Endothelial cell of umbilical vein (primary cell): ENCODE measurements around the gene FLT1. TPM values are rescaled to one million over a fixed set of nuclear protein-coding genes. Genes with fewer than 3 reads are reported as not detected.

Source experiments
- BruUV-seq: library from RNA; stranded (reverse); fragments of 400-500 nt; replicated peaks from 2 replicates; lab custom pipeline; 2021; lab: Mats Ljungman, UMichigan
- CTCF ChIA-PET: fragments of 300-600, 350-600 bp; sonication (Branson Sonifier 250); formaldehyde crosslinking; loops from one replicate; lab custom pipeline; 2021; ENCODE audit warnings: antibody characterized with exemption, inconsistent platforms; lab: Charles Lee
- POLR2A ChIA-PET: fragments of 300-600, 350-600 bp; sonication (Branson Sonifier 250); formaldehyde crosslinking; loops from one replicate; lab custom pipeline; 2021; ENCODE audit warnings: antibody characterized with exemption, inconsistent platforms; lab: Charles Lee
- DNase-seq: peaks from one replicate; pipeline ENCODE4 v3.0.0-alpha.2; 2011; ENCODE audit warnings: low read depth, low spot score
- FAIRE-seq: peaks from 2 replicates; lab custom pipeline; 2011; peaks lifted over from hg19 to GRCh38; lab: Jason Lieb, UNC
- H2AFZ ChIP-seq: 2 replicates; pipeline ENCODE4 v1.6.0; 2012; ENCODE audit warnings: low read depth, low read length, control low read depth, inconsistent platforms
- H3K27ac ChIP-seq: 2 replicates; pipeline ENCODE4 v1.5.1; 2011; ENCODE audit warnings: low read depth, mild to moderate bottlenecking, control low read depth, low read length, moderate library complexity; ENCODE audit not compliant: insufficient read depth
- H3K27me3 ChIP-seq, 2 experiments: 2 replicates each; pipeline versions ENCODE4 v1.6.0 to v1.6.1; 2011; ENCODE audit warnings: low read length in 2 of 2, mixed read lengths in 1 of 2; ENCODE audit not compliant: control insufficient read depth in 2 of 2, insufficient read depth in 2 of 2
- H3K36me3 ChIP-seq, 2 experiments: 2 replicates in 1 of 2; 3 replicates in 1 of 2; pipeline ENCODE4 v1.5.1; 2011; ENCODE audit warnings: low read length in 2 of 2, mild to moderate bottlenecking in 1 of 2, moderate library complexity in 1 of 2; ENCODE audit not compliant: control insufficient read depth in 2 of 2, insufficient read depth in 2 of 2; ENCODE audit errors: extremely low read depth in 1 of 2
- H3K4me1 ChIP-seq: 3 replicates; pipeline ENCODE4 v1.5.1; 2011; ENCODE audit warnings: mild to moderate bottlenecking, low read length; ENCODE audit not compliant: control insufficient read depth, insufficient read depth; ENCODE audit errors: extremely low read depth
- H3K4me2 ChIP-seq: 2 replicates; pipeline ENCODE4 v1.6.1; 2011; ENCODE audit warnings: low read length, control low read depth, mixed read lengths; ENCODE audit not compliant: insufficient read depth
- H3K4me3 ChIP-seq, 3 experiments: fragments of 200-600 bp in 1 of 3; sonication (generic), shearing (Covaris generic) in 1 of 3; replicated peaks in 1 of 3; 2 replicates each; pipeline ENCODE4 v1.5.1; 2011 to 2016; ENCODE audit warnings: control low read depth in 3 of 3, low read length in 3 of 3, mild to moderate bottlenecking in 2 of 3, inconsistent platforms in 1 of 3, low read depth in 1 of 3, moderate library complexity in 1 of 3; ENCODE audit not compliant: insufficient read depth in 1 of 3
- H3K79me2 ChIP-seq: 2 replicates; pipeline ENCODE4 v1.6.0; 2012; ENCODE audit warnings: low read length, inconsistent platforms; ENCODE audit not compliant: control insufficient read depth, insufficient read depth
- H3K9ac ChIP-seq: replicated peaks from 2 replicates; pipeline ENCODE3; 2011; ENCODE audit warnings: low read length, control low read depth; ENCODE audit not compliant: insufficient read depth; ENCODE audit errors: extremely low read depth
- H3K9me1 ChIP-seq: replicated peaks from 3 replicates; pipeline ENCODE4 v1.6.0; 2011; ENCODE audit warnings: mild to moderate bottlenecking, low read length; ENCODE audit not compliant: control insufficient read depth, insufficient read depth; ENCODE audit errors: extremely low read depth
- H3K9me3 ChIP-seq: replicated peaks from 2 replicates; pipeline ENCODE4 v1.5.1; 2012; ENCODE audit warnings: low read length, inconsistent platforms; ENCODE audit not compliant: control insufficient read depth, insufficient read depth
- H4K20me1 ChIP-seq: replicated peaks from 2 replicates; pipeline ENCODE3; 2011; ENCODE audit warnings: mild to moderate bottlenecking, low read length; ENCODE audit not compliant: control insufficient read depth, insufficient read depth; ENCODE audit errors: extremely low read depth
- CTCF ChIP-seq, 2 donors: IDR thresholded peaks; 1 replicate in 1 of 2; 2 replicates in 1 of 2; pipeline ENCODE4 v1.5.1; 2011; ENCODE audit warnings: low read length in 2 of 2, mild to moderate bottlenecking in 2 of 2, moderate library complexity in 2 of 2, control low read depth in 1 of 2, inconsistent platforms in 1 of 2, low read depth in 1 of 2; ENCODE audit not compliant: insufficient read depth in 1 of 2; ENCODE audit errors: extremely low read depth in 1 of 2
- EZH2 ChIP-seq: IDR thresholded peaks from 2 replicates; pipeline ENCODE4 v1.6.1; 2012; ENCODE audit warnings: borderline replicate concordance, low read depth, mild to moderate bottlenecking, moderate library complexity, low read length, inconsistent platforms; ENCODE audit not compliant: severe bottlenecking
- FOS ChIP-seq: IDR thresholded peaks from 2 replicates; pipeline ENCODE4 v1.6.1; 2011; ENCODE audit warnings: mild to moderate bottlenecking, low read length, moderate library complexity, borderline replicate concordance; ENCODE audit not compliant: insufficient read depth
- GATA2 ChIP-seq: IDR thresholded peaks from 2 replicates; pipeline ENCODE4 v1.7.0; 2011; ENCODE audit warnings: low read depth, mild to moderate bottlenecking, moderate library complexity, mixed read lengths, low read length; ENCODE audit not compliant: insufficient read length, insufficient read depth
- JUN ChIP-seq: IDR thresholded peaks from 2 replicates; pipeline ENCODE4 v1.6.1; 2011; ENCODE audit warnings: borderline replicate concordance, low read depth; ENCODE audit not compliant: insufficient read length, insufficient read depth
- MAX ChIP-seq: IDR thresholded peaks from 2 replicates; pipeline ENCODE4 v1.6.1; 2011; ENCODE audit not compliant: insufficient read depth, insufficient read length
- MYC ChIP-seq: IDR thresholded peaks from one replicate; pipeline ENCODE4 v1.6.1; 2011; ENCODE audit warnings: mild to moderate bottlenecking, low read depth, low read length
- POLR2A ChIP-seq: IDR thresholded peaks from 2 replicates; pipeline ENCODE4 v1.6.1; 2012; ENCODE audit warnings: low read depth, mild to moderate bottlenecking, control low read depth, low read length
- POLR2AphosphoS5 ChIP-seq: IDR thresholded peaks from 2 replicates; pipeline ENCODE4 v1.6.1; 2012; ENCODE audit warnings: low read depth, mild to moderate bottlenecking, control low read depth, low read length, moderate library complexity; ENCODE audit not compliant: insufficient read depth
- dilution Hi-C: fragments of 300-500 bp; cut with MboI; formaldehyde crosslinking; loops from one replicate; pipeline ENCODE4 v1.15.0; 2019; ENCODE audit warnings: low sequenced_read_pairs; ENCODE audit not compliant: extremely low pct_ligation_motif_present
- intact Hi-C: fragments of 100-400 bp; cut with micrococcal nuclease; formaldehyde crosslinking; loops from one replicate; pipeline ENCODE4 v1.10.0; 2022
- polyA plus RNA-seq, 4 experiments: library from polyadenylated mRNA; depleted of rRNA in 3 of 4; stranded (reverse) in 3 of 4; unstranded in 1 of 4; fragments of >200 nt; gene quantifications; 2 replicates each; pipeline versions ENCODE4 v1.2.1 to v1.2.3, GENCODE V29; 2011 to 2012; ENCODE audit warnings: missing spikeins in 1 of 4
- total RNA-seq: library from RNA; stranded (reverse); gene quantifications from 2 replicates; pipeline ENCODE4 v1.2.3, GENCODE V29; 2021

Gene FLT1
- total and polyA plus RNA-seq, 2 donors (not counting 3 experiments of a cell fraction or from before 2014, with no cell fraction given), result 16.0 to 104 TPM

GRCh38 chr13:28488376-28489005 lies 6.4 kb downstream of the FLT1 start:
- Histone ChIP-seq H3K9me1 (no peaks in the 10 kb centered on the region), H3K4me3 (no peak overlapping the region), H3K9ac (no peak overlapping the region), H2AFZ (no peak overlapping the region), H3K4me2 (no peak overlapping the region), H3K27me3 (no peaks in the 10 kb centered on the region), H4K20me1 (peaks cover 8% of the 10 kb centered on the region), H3K9me3 (no peaks in the 10 kb centered on the region), H3K36me3 (peaks cover 0 to 2% of the 10 kb centered on the region in 2 experiments), H3K27ac (no peak overlapping the region), H3K79me2 (peaks cover 95% of the 10 kb centered on the region), H3K4me1 (peaks cover 46% of the 10 kb centered on the region)
- ChIA-PET CTCF (interaction anchor here (2.8 to 4.4 kb wide), 2 partner anchors 9 to 12 kb away, joined by 14 to 28 read pairs; no protein-coding TSS in a partner anchor), POLR2A (no interaction called here)
- DNase-seq, result no peak
- no TSS peak for BruUV-seq
- intact Hi-C loops (no loop called here), dilution Hi-C loops (loop anchor here (25.0 kb wide), 1 partner anchor 176 kb away; no protein-coding TSS in a partner anchor)
- no peak for FAIRE-seq
- TF ChIP-seq POLR2AphosphoS5, result no peak

- no peak for TF ChIP-seq CTCF (IDR thresholded peaks at IDR 0.05; ENCODE audit: extremely low read depth in 1 of 2, insufficient read depth in 1 of 2, low read depth in 1 of 2, low read length in 2 of 2)
- no peak for TF ChIP-seq GATA2
- no peak for TF ChIP-seq EZH2
- TF ChIP-seq MAX, result no peak
- no peak for TF ChIP-seq JUN
- TF ChIP-seq POLR2AphosphoS5, result no peak
- no peak for TF ChIP-seq FOS
- TF ChIP-seq MYC, result no peak
- no peak for TF ChIP-seq POLR2A
- Histone ChIP-seq H3K79me2 (peaks cover 93% of the 10 kb centered on the region), H3K9me1 (no peaks in the 10 kb centered on the region), H3K36me3 (peaks cover 0 to 2% of the 10 kb centered on the region in 2 experiments), H3K27ac (no peak overlapping the region), H3K9me3 (no peaks in the 10 kb centered on the region), H4K20me1 (peaks cover 4% of the 10 kb centered on the region), H3K4me1 (peaks cover 28% of the 10 kb centered on the region), H3K27me3 (no peaks in the 10 kb centered on the region), H2AFZ (no peak overlapping the region), H3K4me3 (no peak overlapping the region), H3K4me2 (no peak overlapping the region), H3K9ac (no peak overlapping the region)
- intact Hi-C loops (no loop called here), dilution Hi-C loops (loop anchor here (25.0 kb wide), 1 partner anchor 174 kb away; no protein-coding TSS in a partner anchor)
- ChIA-PET POLR2A (no interaction called here), CTCF (no interaction called here)
- DNase-seq (no peak), FAIRE-seq (no peak)
- BruUV-seq, result no TSS peak
Observed at GRCh38 chr13:28485996-28486543, 8.9 kb downstream of the FLT1 start.
